Parathyroid adenoma (tissue), 2 donors: ENCODE data around the gene TFAP2A.

Source experiments
- H2AFZ ChIP-seq: fragments of 300-600 bp; sonication (generic); one replicate; pipeline ENCODE4 v1.7.0; 2017; ENCODE audit warnings: antibody characterized with exemption, mild to moderate bottlenecking
- H3K27ac ChIP-seq: fragments of 300-600 bp; sonication (generic); one replicate; pipeline ENCODE4 v1.7.0; 2017
- H3K27me3 ChIP-seq: fragments of 300-600 bp; sonication (generic); one replicate; pipeline ENCODE4 v1.7.0; 2017; ENCODE audit warnings: low read length; ENCODE audit not compliant: control insufficient read depth, insufficient read depth
- H3K36me3 ChIP-seq: fragments of 300-600 bp; sonication (generic); one replicate; pipeline ENCODE4 v1.7.0; 2017; ENCODE audit warnings: low read length; ENCODE audit not compliant: control insufficient read depth, insufficient read depth
- H3K4me1 ChIP-seq: fragments of 300-600 bp; sonication (generic); one replicate; pipeline ENCODE4 v1.7.0; 2017; ENCODE audit warnings: control low read depth
- H3K4me2 ChIP-seq: fragments of 300-600 bp; sonication (generic); one replicate; pipeline ENCODE4 v1.7.0; 2017; ENCODE audit warnings: low read length
- H3K4me3 ChIP-seq: fragments of 300-600 bp; sonication (generic); one replicate; pipeline ENCODE4 v1.7.0; 2017; ENCODE audit warnings: low read depth, low read length
- H3K79me2 ChIP-seq: fragments of 300-600 bp; sonication (generic); one replicate; pipeline ENCODE4 v1.7.0; 2017; ENCODE audit warnings: control low read depth
- H3K9ac ChIP-seq: fragments of 300-600 bp; sonication (generic); one replicate; pipeline ENCODE4 v1.7.0; 2017; ENCODE audit warnings: mild to moderate bottlenecking
- H3K9me3 ChIP-seq: fragments of 300-600 bp; sonication (generic); one replicate; pipeline ENCODE4 v1.7.0; 2017; ENCODE audit warnings: low read length; ENCODE audit not compliant: control insufficient read depth
- TF ChIP-seq, protein P1 (sequence below): fragments of 300-600 bp; sonication (generic); IDR thresholded peaks from one replicate; pipeline ENCODE4 v1.7.0; 2017; ENCODE audit warnings: antibody characterized with exemption, mild to moderate bottlenecking
- donor health status: primary hyperparathyroidism.

TFAP2A gene

DNA sequence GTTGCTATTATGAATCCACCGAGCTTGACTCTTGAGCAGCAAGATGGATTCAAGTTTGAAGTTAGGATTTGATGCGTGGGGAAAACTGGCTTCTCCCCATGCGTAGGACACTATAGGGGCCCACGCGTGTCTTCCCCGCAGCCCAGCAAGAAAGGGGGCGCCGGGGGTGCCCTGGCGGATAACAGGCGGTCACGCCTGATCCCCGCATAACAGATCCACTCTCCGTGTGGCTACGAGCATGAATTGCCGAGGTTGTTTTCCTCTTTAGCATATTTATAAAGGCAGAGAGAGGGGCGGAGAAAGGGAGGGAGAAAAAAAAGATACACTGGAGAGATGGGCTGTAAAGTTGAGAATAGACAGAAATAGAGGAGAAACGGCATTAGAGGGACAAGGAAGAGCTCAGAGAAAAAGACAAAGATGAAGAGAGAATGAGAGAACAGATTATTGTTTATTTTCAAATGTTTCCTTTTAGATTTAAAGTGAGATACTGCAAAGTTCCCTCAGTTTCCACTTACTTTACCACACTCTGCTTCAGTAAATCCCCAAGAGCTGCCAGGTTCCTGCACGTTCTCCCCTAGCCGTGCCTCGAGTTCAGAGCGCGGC lies 32.0 kb downstream of the TFAP2A start:
- H3K4me2 ChIP-seq, result no peak overlapping the region
- TF ChIP-seq, protein P1, sequence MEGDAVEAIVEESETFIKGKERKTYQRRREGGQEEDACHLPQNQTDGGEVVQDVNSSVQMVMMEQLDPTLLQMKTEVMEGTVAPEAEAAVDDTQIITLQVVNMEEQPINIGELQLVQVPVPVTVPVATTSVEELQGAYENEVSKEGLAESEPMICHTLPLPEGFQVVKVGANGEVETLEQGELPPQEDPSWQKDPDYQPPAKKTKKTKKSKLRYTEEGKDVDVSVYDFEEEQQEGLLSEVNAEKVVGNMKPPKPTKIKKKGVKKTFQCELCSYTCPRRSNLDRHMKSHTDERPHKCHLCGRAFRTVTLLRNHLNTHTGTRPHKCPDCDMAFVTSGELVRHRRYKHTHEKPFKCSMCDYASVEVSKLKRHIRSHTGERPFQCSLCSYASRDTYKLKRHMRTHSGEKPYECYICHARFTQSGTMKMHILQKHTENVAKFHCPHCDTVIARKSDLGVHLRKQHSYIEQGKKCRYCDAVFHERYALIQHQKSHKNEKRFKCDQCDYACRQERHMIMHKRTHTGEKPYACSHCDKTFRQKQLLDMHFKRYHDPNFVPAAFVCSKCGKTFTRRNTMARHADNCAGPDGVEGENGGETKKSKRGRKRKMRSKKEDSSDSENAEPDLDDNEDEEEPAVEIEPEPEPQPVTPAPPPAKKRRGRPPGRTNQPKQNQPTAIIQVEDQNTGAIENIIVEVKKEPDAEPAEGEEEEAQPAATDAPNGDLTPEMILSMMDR, result no peak
- H3K9me3 ChIP-seq, result no peaks in the 10 kb centered on the region
- no peaks in the 10 kb centered on the region for H3K36me3 ChIP-seq
- no peak overlapping the region for H3K9ac ChIP-seq
- no peak overlapping the region for H2AFZ ChIP-seq
- no peaks in the 10 kb centered on the region for H3K79me2 ChIP-seq
- H3K4me1 ChIP-seq, result no peaks in the 10 kb centered on the region
- H3K27me3 ChIP-seq, result peaks cover 3% of the 10 kb centered on the region
- H3K4me3 ChIP-seq, result no peak overlapping the region
- H3K27ac ChIP-seq, result no peak overlapping the region

DNA sequence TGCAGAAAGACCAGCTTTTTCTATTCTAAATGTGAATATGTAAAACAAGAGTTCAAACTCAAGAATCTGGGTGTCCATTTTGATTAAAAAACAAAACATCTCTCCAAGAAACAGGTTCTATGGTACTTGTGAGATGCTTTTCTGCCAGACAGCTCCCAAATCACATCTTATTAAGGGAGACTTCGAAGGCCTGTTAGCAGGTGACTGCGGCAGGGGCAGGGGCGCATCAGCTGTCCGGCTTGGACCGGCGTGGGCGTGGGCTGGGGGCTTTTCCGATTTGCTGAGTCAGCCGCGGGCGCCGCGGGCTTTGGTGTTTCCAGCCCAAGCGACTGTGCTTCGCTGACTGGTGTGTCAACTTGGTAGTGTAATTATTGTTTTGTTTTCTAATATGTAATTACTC lies 32.6 kb downstream of the TFAP2A start:
- Histone ChIP-seq H2AFZ (no peak overlapping the region), H3K4me3 (no peak overlapping the region), H3K9ac (no peak overlapping the region), H3K36me3 (no peaks in the 10 kb centered on the region), H3K27me3 (peaks cover 3% of the 10 kb centered on the region), H3K9me3 (no peaks in the 10 kb centered on the region), H3K4me1 (no peaks in the 10 kb centered on the region), H3K4me2 (no peak overlapping the region), H3K79me2 (no peaks in the 10 kb centered on the region), H3K27ac (no peak overlapping the region)
- TF ChIP-seq, protein P1, result no peak

DNA sequence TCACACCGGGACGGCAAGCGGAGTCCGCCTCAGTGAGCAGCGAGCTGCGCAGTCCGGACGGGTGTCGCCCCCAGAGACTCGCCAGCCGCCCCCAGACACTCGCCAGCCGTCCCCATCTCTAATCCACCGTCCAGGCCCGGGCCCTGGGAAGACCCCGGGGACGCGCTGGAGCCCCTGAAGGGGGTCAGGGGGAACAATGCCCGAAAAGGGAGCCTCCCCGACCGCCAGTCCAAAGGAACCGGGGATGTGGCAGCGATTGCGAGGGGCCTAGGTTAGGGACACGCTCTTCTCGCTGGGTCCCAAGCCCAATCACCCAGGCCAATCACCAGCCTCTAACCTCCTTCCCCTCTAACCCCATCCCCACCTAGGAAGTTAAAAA lies 33.1 kb downstream of the TFAP2A start:
- no peak overlapping the region for H3K4me2 ChIP-seq
- no peak overlapping the region for H3K27ac ChIP-seq
- H3K4me3 ChIP-seq, result no peak overlapping the region
- no peak overlapping the region for H3K9ac ChIP-seq
- TF ChIP-seq, protein P1, result no peak
- H3K36me3 ChIP-seq, result no peaks in the 10 kb centered on the region
- no peak overlapping the region for H2AFZ ChIP-seq
- no peaks in the 10 kb centered on the region for H3K4me1 ChIP-seq
- H3K79me2 ChIP-seq, result no peaks in the 10 kb centered on the region
- peaks cover 3% of the 10 kb centered on the region for H3K27me3 ChIP-seq
- H3K9me3 ChIP-seq, result no peaks in the 10 kb centered on the region

DNA sequence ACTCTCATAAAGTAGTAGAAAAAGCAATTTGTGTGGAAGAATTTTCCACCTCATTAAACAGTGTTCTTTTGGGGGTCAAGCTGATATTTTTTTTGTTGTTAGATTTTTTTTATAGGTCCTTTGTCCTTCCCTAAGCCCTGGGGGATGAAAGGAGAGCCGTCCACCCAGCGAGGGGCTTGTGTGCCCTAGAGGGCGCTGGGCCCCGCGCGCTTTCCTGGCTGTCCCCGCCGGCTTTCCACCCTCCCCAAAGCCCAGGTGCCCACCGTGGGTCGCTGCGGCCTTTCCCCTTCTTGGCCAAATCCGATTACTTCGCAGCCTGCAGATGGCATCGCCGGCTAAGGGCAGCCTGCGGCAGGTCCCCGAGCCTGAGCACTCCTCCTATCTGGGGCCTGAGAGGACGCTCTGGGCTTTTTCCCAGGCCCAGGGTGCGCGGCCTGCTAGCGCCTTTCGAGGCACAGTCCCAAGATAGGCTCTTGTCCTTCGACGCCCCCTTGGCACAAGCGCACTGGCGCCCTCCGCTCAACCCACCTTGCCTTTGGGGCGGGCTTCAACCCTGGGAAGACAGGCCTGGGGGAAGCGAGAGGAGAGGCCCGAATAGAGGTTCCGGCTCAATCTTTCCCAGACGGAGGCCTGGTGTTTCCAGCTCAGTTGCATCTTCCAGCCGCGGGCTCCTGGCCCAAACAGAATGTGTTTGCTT lies 33.6 kb downstream of the TFAP2A start:
- no peak overlapping the region for H3K27ac ChIP-seq
- no peaks in the 10 kb centered on the region for H3K79me2 ChIP-seq
- no peak overlapping the region for H3K4me3 ChIP-seq
- no peak overlapping the region for H3K9ac ChIP-seq
- no peak overlapping the region for H2AFZ ChIP-seq
- no peaks in the 10 kb centered on the region for H3K9me3 ChIP-seq
- peaks cover 3% of the 10 kb centered on the region for H3K27me3 ChIP-seq
- TF ChIP-seq, protein P1, result no peak
- no peaks in the 10 kb centered on the region for H3K36me3 ChIP-seq
- no peaks in the 10 kb centered on the region for H3K4me1 ChIP-seq
- H3K4me2 ChIP-seq, result no peak overlapping the region
